CD4-positive, alpha-beta T cell treated with Interleukin-6 for 4 hours (primary cell): ENCODE measurements around the gene SLC8A1.

Source experiments
- DNase-seq: peaks from one replicate; pipeline ENCODE4 v3.0.0-alpha.2; 2020; ENCODE audit warnings: mixed read lengths

SLC8A1 gene

DNA sequence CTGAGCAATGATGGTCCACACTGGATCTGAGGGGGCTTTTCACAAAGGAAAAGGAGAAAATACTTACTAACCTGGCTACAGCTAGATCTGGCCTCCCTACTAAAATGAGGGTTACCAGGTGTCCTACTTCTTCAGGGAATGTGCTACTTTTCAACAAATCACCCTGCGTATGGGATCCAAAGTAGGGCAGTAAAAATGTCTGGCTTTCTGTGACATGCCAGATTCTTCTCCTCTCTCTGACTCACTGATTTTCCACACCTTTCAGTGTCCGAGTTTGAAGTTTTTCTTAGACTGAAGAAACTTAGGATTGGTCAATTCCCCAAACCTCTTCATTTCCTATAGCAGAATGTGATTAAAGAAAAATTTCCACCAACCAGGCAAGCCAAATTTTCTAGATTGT, 71.2 kb downstream of the SLC8A1 start:
- DNase-seq, result no peak

DNA sequence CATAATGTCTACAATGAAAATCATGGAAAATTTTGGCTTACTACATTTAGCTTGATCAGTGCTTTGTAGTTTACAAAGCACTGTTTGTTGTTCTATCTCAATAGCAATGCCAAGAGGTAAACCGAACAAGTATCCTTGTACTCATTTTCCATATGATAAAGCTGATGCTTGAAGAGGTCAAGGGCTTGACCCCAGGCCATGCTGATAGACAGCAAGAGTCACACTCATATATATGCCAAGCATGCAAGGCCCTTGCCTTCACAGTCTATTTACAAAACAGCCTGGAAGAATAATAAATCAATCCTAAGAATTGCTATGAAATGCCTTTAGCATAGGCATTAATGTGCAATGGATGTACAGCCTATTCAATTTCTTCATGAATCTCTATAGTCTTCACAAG, 71.8 kb downstream of the SLC8A1 start:
- DNase-seq, result no peak

DNA sequence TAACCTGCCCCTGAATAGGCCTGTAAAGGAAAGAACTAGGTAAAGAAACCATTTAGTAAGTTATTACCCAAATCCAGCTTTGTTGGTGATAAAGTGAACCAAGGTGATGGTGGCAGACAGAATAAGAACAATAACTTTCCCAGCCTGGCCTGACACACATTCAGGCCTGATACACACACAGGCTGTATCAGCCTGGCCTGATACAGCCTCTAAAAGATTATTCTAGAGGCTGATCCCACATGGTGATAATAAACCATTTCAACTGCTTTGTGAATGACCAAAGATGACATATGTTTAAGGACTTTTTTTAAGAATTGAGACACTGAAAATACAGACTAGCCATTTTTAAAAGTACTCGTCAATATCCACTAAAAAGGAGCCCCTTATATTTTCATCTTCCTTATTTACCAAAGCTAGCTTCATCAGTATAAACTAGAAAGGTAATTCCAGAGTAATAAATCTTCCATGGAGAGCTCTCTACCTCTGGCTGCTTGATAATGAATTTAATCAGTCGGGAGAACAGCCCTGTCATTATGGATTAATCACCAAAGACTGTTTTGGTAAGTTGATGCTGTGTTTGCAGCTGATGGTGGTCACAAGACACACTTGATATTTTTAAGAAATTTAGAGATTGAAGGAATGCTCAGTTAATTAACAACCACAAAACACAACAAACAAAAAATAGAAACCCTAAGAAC, 77.2 kb downstream of the SLC8A1 start:
- DNase-seq, result no peak

DNA sequence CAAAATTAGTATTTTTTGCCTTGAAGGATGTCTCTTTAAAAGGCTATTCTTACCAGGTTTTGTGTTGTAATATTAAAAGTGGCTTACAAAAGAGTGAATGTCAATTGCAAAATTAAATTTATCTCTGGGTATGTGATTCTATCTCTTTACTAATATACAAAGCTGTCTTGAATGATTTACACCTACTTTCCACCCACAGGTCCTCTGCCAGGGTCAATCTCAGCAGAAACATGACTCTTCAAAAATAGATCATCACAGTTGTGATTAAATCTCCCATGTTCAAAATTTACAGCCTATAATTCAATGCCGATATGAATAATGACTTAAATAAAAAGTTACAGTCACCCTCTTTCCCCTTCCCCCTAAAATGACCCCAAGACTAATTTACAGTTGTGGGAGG, 78.8 kb downstream of the SLC8A1 start:
- no peak for DNase-seq

DNA sequence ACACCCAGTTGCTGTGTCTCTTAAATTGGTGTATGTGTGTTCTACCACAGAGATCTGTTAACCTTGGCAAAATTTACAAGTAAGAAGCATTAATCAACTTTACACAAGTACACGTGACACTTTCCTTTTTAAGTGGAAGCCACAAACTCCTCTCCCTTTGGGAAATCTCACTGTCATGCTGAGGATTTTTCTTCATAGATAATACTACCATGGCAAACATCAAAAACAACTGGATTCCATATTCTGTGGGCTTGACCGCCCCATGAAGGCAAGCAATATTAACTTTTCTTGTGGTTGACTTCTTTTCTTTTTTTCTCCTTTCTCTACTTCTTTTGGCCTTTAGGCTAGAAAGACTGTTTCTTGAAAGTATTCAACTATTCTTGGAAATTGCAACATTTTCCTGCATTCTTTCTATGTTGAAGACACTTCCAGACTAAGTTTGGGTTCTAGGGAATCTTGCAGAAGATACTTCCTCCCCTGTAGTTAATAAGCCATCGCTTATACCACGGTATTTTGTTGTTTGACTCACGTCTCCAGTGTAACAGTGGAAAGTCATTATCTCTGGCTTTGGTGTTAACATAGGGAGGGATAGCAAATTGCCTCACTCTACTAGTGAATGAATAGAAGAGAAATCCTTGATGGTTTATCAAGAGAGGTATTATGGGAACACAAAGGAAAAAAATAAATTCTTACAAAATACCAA, 79.5 kb downstream of the SLC8A1 start:
- no peak for DNase-seq

DNA sequence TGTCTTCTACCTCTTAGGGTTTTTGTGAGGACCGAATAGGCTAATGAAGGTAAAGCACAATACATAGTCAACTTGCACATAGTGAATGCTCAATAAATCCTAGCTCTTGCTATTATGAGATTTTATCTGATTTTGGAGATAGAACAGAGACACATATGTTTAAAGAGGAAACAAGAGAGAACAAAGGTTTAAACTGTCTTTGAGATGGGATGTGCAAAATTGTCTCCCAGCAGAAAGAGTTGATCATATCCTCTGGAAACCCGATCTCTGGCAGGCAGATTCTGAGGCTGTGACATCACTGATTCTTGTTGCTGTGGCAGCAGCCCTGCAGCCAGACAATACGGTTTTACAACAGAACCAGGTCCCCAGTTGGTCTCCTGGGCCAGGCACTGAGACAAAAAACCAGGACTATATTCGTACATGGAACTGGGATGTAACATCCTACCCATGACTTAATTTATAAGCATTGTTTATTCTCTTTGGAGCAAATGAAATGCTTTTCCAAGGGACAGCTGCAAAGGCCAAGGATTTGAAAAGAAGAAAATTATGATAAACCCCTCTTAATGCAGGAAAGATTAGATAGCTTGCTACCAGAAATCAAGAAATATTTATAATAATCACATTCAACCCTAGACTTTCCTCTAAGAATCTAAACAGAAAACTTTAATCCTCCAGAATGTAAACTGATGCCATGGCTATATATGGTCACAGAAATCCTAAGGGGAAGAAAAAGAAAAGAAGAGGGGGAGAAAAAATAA, 80.2 kb downstream of the SLC8A1 start:
- DNase-seq, result no peak

DNA sequence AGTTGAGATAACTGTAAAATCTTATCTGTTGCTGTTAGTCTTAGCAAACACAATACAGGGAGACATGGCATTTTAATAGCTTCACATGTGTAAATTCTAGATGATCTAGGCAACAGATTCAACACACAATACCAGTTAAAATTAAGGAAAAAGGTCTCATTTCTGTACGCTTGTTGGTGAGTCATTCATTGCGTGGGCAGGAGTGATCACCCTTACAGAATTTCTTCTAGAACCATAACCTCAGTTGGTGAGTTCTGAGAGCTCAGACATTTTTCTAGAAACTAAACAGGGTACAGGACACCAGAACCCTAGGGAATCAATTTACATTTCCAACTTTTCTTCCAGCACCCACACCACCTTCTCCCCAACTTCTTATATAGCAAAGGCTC, 81.9 kb downstream of the SLC8A1 start:
- no peak for DNase-seq

DNA sequence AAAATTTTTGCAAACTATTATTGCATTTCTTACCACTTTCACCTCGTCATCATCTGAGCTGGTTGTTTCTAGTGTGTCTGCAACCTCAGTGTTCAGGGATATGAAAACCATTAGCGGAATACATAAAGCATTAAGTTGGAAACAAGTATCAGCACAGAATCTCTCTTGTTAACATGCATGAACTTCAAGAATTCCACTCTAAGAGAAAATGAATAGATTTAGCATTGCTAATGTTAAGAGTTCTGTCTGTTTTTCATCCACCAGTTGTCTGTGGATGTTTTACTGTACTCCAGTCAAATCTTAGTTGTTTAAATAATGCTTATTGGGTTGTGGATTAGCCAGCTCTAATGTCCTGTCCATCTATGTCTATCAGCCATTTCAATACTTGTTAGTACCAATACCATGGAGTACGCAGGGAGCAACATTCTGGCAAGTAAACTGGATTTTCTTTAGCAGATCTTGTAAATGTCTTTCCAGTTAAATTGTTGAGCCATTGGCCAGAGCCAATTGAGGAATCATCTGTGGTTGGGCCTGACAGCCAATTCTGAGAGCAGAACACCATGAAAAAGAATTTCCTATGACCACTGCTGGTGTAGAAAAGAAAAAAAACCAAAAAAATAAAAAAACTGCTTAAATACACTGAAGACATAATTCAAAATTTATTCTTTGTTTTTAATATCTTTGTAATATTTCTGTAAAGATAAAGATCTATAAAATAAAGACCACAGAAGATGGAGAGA, 82.5 kb downstream of the SLC8A1 start:
- DNase-seq, result no peak

DNA sequence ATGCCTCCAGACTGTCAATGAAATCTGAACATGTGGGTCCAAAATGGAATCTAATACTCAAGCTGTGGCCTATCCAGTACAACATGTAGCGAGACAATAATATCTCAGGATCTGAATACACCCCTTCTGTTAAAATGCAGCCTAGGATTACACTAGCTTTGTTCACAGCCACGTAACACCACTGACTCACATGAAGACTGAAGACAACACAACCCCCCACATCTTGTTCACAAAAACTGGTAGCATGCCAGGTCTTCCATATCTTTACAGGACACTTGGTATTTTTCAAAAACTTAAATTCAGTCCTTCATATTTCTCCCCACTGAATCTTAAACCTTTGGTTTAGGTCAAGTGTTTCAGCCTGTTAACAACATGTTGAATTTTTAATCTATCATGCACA, 84.2 kb downstream of the SLC8A1 start:
- DNase-seq, result no peak

DNA sequence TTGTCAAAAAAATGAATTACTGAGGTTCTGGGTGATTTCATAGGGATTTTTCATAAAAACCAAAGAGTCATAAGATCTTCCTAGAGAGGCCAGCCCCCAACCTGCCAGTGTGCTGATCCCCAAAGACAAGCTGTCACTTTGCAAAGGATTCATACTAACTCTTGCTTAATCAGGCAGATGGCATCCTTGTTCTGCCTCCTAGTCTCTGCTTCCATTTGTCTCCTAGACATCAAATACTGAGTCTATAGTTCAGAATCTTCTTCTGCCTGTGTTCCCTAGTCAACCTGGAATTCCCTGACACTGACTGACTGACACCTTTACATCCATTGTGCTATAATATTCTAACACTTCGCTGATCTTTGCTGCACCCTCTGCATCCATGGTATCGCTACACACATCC, 84.9 kb downstream of the SLC8A1 start:
- no peak for DNase-seq

DNA sequence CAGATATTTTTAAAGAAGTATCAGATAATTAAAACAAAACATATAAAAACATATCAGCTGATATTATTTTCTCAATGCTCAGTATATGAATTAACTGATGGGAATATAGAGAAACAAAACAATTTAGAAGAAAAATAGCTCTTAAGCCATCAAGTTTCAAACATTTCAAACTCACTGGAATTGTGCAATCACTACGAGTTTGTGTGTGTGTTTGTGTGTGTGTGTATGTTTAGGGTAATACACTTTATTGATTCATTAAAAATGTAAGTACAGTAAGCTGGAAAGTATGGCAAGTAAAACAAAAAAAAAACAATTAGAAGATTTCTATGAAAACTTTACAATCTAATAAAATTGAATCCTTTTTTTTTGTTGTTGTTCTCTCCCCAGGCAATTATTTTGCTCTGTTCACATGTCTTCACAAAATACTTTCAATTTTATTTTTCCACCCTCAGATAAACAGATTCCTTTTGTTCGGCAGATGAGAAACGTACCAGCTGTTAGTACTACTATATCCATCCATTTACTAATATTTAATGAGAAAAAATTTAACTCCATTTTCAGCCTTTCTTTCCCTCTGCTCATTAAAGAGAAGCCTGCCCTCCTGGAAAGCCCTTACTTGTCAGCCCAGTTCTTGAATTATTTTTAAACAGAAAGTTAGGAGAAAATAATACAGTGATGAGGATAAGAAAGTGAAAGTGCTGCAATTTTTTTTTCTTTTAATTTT, 87.6 kb downstream of the SLC8A1 start:
- DNase-seq, result no peak

DNA sequence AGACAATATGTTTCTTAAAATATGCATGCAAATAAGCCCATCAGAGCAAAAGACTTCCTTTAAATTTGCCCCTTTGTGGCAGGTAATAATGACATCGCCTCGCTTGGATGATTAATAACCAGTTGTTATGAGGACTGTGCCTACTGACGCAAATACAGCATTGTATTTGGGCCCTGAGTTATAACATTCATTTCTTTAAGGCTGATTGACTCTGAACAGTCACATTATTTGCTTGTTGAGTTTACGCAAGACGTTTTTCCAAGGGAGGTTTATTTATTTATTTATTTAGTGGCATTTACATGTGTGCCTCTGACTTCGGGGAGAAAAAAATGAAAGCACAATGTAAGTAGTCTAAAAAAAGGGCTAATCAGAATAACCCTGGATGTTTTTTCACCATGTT, 88.3 kb downstream of the SLC8A1 start:
- no peak for DNase-seq

DNA sequence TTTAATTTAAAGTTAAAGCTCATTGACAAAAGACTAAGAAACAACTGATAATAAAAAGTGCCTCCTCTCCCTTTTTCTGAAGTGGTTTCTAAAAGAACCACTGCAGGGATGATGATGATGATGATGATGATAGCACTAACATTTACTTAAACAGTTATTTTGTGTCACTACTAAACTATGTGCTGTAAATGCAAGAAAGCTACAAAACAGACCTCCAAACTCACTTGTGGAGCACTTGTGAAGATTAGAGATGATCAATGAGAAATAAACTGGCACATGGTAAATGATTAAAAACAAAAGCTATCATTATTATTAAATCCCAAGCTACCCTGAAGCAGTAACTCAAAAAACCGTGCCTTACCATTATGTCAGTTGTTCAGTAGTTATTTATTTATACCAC, 88.7 kb downstream of the SLC8A1 start:
- no peak for DNase-seq

DNA sequence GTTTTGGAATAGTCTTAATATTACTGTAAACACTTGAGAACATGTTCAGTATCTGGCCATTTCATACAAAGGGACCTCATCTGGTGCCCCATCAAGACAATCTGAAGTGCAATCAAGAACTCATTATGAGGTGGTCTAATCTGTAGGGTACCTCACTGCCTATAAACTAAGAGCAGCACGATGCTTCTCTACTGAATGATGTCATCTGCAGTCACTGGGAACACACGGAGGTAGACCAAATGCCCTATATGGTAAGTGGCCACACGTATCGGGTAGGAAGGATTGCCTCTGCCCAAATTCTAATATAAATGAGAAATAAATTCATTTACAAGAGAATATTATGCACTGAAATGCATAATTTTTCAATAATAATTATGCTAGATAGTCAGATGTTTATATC, 90.4 kb downstream of the SLC8A1 start:
- no peak for DNase-seq

DNA sequence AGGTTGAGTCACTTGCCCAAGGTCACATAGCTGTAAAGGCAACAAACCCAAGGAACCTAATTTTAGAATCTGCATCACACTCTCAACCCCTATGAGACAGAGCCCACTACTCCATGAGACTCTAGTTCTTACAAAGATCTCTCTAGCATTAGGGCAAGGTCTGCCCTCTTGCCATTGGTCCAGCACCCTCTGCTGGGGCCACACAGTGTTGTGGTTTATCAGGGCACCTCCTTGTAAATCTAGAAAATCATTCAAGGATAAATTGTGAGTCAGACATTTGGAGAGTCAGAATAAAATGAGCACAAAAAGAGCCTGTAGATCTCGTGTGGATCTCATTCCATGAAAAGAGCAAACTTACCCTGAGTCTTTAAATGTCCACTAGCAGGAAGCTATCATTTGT, 91.2 kb downstream of the SLC8A1 start:
- no peak for DNase-seq

DNA sequence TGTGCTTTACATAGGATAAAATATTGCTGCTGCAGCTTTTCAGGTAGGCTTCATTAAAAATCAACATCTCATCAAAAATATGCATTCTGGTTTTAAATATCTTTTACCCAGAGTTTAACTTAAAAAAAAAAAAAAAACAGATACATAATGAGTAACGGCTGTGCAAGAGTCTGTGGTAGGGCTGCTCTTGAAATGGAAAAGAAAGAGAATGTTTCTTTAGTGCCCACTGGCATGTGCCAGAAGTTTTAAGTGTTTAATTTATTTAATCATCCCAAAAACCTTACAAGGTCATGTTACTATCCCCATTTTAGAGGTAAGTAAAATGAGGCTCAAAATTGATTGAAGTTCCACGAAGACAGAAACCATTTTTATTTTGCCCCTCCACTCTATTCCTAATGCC, 92.1 kb downstream of the SLC8A1 start:
- no peak for DNase-seq

DNA sequence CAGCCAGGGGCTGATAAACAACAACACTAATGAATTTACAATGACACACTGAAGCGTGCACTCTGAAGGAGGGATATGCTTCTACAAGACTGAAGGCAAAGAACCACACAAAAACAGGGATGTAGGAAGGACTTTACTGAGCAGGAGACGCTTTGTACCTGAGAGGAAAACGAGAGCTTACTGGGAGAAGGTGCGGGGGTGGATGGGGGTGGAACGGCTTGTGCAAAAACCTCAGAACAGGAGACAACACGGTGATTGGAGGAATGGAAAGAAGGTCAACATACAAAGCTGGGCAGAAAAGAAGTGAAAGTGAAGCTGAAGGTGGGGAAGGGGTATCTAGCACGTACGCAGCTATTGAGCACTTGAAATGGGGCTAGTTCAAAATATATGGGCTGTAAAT, 93.1 kb downstream of the SLC8A1 start:
- no peak for DNase-seq

DNA sequence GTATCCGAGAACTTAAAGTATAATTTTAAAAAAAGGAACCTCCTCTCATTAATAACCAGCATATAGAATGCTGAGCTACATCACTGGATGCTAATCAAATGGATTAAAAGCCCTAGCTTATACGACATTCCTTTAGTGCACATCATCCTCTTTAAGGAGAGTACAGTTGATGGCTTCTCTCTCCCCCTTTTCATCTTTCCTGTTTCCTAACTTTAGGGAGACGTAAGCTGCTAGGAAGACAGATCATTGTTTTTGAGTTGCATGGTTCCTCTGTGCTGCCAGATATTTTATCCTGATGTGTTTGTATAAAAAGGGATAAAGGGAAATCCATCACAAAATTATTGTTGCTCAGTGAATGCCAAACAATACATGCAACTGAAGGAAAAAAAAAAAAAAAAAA, 94.2 kb downstream of the SLC8A1 start:
- DNase-seq, result no peak

DNA sequence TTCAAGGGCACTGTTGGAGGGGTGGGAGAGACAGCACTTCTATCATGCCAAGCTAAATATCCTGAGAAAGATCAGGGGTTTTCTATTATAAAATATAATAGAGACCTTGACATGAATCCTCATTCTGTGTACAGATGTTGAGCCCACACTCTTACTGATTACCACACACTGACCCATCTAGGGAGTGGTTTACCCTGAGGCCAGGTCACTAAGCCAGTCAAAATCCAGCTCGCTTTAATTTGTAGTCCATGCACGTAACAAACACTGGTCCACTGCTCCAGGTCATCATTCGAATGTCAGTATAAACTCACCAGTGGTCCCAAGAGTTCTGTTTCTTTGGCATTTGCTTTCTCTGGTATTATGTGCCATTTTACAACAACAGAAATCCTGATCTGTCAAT, 96.4 kb downstream of the SLC8A1 start:
- DNase-seq, result no peak

DNA sequence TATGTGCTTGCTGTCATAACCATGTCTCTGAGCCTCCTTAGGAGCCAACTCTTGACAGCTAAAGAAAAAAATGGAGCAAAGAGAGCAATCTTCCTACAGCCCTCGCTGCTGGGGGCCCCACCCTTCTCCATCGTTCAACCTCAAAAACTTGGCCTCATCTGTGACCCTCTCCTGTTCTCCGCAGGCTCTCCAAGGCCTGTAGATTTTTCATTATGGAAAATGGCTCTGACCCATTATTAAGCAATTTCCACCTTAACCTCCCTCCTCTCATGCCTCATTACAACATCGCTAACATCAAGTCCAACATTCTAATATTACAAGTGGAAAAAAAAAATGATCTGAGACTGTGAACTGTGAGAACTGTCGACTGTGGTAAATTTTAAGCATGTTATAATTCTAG, 98.7 kb downstream of the SLC8A1 start:
- no peak for DNase-seq

DNA sequence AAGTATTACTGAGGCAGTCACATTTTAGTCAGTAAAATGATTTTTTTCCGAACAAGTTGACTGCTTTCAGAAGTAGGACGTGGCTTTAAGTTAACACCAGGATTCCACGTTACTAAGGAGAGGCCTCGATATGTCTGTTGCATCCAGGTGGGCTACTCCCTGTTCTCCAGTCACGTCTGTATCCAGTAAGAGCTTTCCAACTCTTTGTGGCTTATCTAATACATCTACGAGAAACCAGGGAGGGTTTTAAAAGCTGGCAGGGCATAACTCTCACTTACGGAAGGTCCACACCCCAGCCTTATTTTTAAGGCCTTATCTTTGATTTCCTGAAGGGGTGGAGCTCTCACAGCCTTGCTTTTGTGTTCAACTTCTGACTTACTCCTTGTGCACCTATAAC, 99.2 kb downstream of the SLC8A1 start:
- no peak for DNase-seq

DNA sequence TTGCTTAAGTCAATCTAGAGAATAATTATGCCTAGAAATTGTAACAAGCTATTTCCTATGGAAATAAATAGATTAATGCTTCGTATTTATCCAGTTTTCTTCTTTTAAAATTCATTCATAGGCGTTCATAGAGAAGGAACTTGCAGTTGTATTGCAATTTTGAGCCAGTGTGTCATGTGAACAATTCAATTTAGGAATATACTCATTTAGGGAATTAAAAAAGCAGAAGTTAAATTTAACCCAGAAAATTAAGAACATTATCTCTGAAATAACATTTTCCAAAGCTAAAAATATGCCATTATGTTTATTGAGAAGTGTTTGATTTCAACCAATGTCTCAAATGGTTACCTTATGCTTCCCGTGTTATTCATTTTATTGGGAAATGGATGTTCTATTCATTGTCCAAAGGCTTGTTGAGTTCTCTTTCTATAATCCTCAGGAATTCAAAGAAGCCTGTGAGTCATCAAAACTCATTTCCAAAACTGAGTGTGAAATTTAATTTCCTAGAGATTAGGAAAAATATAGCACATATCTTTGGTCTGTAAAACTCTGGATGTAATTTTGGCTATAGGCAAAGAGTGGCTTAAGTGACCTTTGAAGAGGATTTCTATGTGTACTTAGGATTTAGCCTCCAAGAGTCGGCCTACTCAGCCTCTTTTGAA, 99.7 kb downstream of the SLC8A1 start:
- no peak for DNase-seq
